HG02588 (cell line): Measurements from ENCODE around the gene FARSA.
A peak's percentile ranks its signal among the peaks of the same experiment; 100 is the strongest.
"Not testable (repeated sequence)": the region's sequence is repeated elsewhere in the genome, so short reads cannot be mapped to it uniquely, and the experiment has no call there.

ENCODE experiments used
- ATAC-seq: cut with Tn5 transposase; IDR thresholded peaks from one replicate; pipeline ENCODE4 v1.9.1; 2021; ENCODE audit warnings: mild to moderate bottlenecking, moderate library complexity; ENCODE audit not compliant: unreplicated experiment

FARSA gene

DNA sequence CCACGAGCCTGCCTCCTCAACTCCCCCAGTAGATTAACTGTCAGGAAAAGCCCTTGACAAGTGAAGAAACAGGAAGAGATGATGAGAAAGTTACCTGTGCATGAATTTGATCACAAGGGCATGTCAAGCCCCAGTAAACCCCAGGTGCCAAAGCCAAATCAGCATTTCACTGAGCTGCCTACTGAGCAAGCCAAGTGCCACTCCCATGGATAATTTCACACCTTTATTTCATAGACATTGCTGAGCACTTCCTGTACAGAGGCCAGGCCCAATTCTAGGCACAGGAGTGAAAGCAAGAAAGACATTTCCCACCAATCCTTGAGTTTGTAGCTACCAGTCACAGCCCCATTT lies 21.1 kb upstream of the FARSA start:
- no peak for ATAC-seq

DNA sequence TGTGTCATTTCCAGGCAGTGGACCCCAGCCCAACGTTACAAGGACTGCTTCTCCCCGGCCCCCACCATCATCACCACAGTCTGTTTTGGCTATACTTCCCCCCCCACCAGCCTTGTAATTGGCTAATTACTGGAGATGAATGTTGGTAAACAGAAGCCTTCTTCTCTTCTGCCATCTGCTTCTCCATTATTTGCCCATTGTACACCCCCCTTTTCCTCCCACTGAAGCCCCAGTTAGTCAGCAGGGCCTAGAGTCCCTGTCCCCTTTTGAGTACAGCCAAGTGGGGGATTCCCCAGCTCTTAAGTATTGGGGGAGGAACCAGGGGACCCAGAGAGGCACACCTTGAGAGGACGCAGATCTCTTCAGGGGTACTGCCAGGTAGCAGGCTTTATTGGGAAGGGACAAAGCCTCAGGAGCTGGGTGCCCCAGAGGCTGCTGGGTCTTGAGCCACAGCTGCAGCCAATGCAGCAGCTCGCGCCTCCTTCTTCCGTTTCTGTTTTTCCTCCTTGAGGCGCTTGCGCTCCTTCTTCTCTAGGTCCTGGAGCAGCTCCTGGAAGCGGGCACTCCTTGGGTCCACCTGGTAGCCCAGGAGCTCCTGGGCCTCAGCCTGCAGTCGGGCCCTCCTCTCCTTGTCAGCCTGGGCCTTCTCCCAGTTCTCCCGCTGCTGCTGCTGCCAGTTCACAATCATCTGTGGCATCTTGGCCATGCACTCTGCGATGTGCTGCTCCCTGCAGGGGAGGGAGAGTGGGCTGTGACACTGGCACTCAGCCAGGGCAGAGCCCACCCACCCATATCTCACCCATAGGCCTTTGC lies 20.5 kb upstream of the FARSA start:
- no peak for ATAC-seq

DNA sequence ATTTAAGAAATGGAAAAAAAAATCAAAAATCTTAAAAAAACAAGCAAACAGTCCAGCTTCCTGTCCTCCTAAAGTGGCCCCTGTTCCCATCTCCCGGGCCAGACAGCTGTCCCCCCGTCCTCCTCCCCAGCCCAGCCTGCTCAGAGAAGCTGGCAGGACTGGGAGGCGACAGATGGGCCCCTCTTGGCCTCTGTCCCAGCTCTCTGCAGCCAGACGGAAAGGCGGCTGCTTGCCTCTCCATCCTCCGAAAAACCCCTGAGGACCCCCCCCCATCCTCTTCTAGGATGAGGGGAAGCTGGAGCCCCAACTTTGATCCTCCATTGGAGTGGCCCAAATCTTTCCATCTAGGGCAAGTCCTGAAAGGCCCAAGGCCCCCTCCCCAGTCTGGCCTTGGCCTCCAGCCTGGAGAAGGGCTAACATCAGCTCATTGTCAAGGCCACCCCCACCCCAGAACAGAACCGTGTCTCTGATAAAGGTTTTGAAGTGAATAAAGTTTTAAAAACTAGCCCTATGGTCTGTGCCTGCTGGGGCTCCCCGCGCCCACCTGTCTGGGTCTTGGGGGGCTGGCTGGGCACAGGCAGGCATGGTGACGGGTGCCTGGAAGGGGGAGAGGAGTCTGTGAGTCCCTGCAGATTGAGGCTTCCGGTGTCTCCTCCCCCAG lies 19.8 kb upstream of the FARSA start:
- no peak for ATAC-seq

DNA sequence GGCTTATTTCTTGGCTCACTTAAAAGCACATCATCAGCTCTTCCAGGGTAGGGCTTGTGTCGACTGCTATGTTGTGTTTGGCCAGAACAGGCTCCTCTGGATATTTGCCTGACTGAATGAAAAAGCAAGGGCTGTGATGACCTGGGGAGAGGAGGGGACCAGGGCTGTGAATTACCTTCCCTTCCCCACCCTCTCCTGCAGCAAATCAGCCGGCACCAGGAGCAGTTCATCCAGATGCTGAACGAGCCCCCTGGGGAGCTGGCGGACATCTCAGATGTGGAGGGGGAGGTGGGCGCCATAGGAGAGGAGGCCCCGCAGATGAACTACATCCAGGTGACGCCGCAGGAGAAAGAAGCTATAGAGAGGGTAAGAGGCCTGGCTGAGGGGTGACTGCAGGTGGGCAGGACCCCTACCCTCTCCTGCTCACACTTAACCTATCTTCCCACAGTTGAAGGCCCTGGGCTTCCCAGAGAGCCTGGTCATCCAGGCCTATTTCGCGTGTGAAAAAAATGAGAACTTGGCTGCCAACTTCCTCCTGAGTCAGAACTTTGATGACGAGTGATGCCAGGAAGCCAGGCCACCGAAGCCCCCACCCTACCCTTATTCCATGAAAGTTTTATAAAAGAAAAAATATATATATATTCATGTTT lies 19.1 kb upstream of the FARSA start:
- no peak for ATAC-seq

DNA sequence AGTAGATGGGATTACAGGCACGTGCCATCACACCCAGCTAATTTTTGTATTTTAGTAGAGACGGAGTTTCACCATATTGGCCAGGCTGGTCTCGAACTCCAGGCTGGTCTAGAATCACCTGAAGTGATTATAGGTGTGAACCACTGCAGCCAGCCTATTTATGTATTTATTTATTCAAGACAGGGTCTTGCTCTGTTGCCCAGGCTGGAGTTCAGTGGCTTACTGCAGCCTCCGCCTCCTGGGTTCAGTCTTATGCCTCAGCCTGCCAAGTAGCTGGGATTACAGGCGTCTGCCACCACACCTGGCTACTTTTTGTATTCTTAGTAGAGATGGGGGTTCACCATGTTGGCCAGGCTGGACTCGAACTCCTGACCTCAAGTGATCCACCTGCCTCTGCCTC lies 18.5 kb upstream of the FARSA start:
- not testable (repeated sequence) for ATAC-seq

DNA sequence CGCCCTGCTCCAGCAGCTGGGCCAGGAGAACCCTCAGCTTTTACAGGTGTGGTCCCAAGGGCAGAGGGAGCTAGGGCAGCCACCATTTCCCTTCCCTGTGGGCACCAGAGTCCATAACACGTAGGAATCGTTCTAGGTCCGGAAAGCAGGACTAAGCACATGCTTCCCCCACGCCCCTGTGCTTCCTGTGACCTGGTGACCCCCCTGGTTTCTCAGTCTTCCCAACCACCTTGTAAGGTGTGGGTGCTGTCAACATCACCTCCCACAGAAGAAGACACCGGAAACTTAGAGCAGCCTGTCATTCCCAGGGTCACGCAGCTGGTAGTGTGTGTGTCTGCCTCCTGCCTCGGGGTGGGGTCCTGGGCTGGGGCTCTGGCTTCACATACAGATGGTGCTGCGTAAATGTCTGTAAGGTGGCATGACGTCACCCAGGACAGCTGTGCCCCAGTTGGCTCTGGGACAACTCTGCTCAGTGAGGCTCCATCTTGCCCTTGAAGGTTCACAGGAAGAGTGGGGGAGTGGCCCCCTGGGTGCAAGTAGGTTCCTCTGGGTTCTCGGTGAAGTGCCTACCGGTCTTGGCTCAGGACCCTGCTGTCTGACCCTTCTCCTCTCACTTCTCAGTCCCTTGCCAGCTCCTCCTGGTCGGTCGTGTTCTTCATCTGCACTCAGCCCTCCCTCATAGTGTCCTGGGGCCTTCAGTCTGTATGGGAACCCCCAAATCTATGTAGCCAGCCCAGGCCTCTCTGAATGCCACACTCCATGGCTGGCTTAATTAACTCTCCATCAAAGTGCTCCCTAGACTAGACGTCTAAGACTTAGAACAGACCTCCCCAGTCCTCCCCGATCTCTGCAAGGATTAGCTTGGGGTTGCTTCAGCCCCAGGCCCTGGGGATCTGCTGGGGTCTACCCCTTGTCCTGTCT lies 16.1 kb upstream of the FARSA start:
- ATAC-seq: no peak

DNA sequence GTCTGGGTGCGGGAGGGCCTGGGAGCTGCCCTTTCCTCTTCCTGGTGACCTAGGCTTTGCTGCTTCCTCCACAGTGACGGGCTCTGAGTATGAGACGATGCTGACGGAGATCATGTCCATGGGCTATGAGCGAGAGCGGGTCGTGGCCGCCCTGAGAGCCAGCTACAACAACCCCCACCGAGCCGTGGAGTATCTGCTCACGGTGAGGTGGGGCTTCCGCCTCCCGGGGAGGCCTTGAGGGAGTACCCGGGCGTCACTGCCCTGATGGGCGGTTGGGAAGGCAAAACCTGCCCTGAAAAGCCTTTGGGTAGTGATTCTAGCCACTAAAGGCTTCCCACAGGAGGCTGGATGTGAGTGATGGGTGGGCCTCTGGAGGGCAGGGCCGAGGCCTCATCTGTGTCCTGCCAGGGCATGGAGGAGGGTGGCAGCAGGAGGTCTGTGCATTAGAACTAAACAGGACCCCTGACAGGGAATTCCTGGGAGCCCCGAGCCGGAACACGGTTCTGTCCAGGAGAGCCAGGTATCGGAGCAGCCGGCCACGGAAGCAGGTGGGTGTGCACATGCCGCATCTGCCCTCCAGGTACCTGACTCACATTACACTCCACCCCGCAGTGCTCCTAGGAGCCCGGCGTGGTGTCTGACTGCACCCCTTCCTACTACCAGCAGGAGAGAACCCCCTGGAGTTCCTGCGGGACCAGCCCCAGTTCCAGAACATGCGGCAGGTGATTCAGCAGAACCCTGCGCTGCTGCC lies 15.3 kb upstream of the FARSA start:
- no peak for ATAC-seq

DNA sequence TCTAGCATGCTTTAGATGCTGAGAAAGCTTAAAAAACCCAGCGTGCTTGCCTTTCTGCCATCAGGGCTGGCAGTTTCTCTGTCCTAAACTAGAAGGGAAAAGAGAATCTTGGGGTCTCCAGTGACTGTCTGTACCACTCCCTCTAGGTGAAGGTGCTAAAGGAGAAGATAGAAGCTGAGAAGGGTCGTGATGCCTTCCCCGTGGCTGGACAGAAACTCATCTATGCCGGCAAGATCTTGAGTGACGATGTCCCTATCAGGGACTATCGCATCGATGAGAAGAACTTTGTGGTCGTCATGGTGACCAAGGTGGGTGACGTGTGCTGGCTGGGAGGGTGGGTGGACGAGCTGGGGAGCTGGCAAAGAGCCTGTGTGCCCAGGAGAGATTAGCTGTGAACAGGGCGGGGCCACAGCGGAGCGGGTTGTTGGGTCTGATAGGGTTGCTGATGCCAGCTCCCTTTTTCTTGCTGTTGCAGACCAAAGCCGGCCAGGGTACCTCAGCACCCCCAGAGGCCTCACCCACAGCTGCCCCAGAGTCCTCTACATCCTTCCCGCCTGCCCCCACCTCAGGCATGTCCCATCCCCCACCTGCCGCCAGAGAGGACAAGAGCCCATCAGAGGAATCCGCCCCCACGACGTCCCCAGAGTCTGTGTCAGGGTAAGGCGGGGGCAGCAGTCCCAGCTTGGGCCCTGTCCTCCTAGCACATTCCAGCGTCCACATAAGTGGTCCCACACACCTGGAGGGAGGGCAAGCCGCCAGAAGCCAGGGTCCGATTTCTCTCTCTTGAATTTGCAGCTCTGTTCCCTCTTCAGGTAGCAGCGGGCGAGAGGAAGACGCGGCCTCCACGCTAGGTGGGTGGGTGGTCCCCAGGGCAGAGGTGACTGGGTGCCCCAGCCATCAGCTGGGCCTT lies 14.4 kb upstream of the FARSA start:
- ATAC-seq: no peak

DNA sequence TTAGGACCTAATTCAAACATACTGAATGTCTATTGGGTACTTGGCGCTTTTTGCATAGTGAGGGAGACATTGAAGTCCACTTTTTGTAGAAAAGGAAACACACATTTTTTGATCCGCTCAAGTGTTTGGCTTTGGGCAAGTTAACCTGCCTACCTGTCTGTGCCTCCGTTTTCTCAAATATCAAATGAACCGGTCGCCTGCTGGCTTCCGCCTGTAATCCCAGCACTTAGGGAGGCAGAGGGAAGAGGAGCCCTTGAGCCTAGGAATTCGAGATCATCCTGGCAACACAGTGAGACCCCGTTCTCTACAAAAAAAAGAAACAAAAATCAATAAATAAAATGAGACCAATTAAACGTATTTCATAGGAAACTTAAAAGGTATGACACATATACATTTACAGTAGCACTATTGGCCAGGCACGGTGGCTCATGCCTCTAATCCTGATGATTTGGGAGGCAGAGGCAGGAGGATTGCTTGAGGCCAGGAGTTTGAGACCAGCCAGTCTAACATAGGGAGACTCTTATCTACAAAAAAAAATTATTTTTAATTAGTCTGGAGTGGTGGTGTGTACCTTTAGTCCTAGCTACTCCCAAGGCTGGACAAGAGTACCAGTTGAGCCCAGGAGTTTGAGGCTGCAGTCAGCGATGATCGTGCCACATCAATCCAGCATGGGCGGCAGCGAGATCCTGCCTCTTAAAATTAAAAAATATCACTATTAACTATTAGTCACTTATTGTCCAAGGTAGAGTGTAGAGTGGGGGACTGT lies 13.4 kb upstream of the FARSA start:
- no peak for ATAC-seq

DNA sequence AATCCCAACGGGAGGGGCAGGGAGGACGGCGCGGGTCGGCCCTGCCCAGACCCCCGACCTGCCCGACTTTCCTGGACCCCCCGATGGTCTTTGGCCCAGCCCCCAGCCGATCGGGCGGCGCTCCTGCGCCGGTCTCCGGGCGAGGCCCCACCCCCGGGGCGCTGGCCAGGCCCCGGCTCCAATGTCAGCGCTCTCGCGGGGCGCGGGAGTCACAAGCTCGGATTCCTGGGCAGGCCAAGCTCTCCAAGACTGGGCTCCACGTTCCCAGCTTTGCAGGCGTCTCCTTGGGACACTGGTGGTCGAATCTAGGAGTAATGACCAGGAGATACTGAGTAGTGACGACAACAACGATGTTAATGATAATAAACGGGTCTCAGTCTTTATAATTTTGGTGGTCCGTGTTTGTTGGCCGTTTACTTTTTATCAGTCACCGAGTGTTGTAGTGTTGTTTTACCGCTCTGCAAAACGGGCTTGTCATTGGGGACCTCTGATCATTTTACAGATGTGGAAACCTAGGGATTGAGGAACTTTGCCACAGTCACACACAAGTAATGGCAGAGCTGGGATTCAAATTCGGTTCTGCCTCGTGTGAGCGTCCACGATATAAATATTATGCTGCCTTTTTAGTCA lies 12.7 kb upstream of the FARSA start:
- ATAC-seq: peak; percentile 35

DNA sequence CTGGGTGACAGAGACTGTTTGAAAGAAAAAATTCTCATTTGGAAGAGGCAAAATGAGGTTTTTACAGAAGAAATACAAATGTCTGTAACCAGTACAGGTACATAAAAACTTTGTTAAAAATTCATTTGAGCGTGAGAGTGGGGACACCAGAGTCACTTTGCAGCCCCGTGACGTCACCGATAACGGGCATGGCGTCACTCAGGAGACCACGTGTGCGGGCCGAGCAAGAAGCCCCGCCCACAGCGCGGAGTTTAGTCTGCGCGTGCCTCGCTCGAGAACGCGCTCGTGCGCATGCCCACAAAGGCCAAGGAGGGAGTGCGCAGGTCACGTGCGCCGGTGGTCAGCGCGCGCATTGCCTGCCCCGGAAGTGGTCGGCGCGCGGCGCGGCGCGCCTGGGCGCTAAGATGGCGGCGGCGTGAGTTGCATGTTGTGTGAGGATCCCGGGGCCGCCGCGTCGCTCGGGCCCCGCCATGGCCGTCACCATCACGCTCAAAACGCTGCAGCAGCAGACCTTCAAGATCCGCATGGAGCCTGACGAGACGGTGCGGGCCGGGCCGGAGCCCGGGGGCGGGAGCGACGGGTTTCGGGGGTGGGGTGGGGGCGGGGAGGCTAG lies 12.1 kb upstream of the FARSA start, which contains the start of gene RAD23A:
TSS of gene RAD23A (plus strand) at position 384 of the 613 bp plus-strand sequence. CDS start at position 471, 87 bp downstream.
- ATAC-seq: peak; percentile 73

DNA sequence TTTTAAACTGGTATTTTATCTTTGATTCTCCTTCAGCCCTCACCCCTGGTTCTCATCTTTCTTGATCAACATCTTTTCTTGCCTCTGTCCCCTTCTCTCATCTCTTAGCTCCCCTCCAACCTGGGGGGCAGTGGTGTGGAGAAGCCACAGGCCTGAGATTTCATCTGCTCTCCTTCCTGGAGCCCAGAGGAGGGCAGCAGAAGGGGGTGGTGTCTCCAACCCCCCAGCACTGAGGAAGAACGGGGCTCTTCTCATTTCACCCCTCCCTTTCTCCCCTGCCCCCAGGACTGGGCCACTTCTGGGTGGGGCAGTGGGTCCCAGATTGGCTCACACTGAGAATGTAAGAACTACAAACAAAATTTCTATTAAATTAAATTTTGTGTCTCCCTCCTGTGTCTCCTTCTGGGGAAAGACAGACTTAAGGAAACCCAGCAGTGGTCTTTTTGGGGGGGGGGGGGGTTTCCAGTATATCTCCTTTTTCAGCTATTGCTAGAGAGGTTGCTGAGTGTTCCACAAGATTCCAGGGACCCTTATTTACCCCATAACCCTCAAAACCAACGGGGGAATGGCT lies 10.7 kb upstream of the FARSA start:
- no peak for ATAC-seq

DNA sequence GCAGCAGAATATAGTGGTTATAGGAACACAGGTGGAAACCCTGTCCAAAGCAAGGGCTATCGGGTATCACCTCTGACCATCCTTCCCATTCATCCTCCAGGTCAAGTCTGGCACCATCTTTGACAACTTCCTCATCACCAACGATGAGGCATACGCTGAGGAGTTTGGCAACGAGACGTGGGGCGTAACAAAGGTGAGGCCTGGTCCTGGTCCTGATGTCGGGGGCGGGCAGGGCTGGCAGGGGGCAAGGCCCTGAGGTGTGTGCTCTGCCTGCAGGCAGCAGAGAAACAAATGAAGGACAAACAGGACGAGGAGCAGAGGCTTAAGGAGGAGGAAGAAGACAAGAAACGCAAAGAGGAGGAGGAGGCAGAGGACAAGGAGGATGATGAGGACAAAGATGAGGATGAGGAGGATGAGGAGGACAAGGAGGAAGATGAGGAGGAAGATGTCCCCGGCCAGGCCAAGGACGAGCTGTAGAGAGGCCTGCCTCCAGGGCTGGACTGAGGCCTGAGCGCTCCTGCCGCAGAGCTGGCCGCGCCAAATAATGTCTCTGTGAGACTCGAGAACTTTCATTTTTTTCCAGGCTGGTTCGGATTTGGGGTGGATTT lies 10.0 kb upstream of the FARSA start:
- ATAC-seq: no peak

DNA sequence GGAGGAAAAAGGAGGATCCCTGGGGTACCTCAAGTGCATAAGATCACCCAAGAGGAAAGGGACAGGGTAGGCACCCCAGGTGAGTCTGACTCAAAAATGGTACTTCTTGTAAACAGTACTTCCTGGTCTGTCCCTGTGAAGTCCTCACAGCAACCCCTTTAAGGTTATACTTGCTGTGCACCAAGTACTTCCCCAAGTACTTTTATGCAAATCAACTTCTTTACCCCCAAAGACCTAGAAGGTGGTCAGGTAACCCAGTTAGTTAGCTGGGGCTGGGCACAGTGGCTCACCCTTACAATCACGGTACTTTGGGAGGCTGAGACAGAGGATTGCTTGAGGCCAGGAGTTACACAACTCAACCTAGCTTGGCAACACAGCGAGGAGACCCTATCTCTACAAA lies 7.4 kb upstream of the FARSA start:
- ATAC-seq: no peak

DNA sequence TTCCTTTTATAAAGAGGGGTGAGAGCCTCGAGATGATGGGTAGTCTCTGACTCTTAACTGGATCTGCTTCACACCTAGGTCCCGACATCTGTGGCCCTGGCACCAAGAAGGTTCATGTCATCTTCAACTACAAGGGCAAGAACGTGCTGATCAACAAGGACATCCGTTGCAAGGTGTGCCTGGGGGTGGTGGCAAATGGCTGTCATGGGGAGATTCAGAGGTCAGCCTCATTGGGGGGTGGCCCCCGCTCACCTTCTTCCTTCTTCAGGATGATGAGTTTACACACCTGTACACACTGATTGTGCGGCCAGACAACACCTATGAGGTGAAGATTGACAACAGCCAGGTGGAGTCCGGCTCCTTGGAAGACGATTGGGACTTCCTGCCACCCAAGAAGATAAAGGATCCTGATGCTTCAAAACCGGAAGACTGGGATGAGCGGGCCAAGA lies 6.5 kb upstream of the FARSA start:
- ATAC-seq: no peak

DNA sequence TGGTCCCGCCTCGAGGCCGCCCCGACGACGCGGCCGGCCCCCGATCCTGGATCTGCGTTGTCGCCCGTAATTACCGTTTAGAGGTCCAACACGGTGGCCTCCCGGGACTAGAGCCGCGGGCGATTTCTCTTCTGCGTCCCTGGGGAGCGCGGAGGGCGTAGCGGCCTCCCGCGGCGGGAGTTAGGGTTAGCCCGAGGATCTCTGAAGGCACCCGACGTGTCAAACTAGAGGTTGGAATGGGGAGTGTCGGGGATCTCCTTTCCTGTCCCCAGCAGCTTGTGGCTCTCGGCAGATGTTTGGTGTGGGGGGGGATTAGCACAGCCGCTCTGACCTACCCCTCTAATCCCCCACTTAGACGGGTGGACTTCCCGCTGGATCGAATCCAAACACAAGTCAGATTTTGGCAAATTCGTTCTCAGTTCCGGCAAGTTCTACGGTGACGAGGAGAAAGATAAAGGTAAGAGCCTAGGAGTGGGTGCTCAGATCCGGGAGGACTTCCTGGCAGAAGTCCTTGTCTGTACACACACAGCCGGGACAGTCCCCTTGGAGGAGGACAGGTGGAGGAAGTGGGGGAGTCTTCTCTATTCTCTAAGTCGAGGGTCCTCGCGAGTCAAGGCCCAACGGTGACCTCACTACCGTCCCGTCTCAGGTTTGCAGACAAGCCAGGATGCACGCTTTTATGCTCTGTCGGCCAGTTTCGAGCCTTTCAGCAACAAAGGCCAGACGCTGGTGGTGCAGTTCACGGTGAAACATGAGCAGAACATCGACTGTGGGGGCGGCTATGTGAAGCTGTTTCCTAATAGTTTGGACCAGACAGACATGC lies 5.5 kb upstream of the FARSA start:
- peak; percentile 4 for ATAC-seq
